ENCODE results near the gene KCNC1.

The KCNC1 gene

GRCh38 chr11:17734418-17734911, at the start of gene KCNC1:
KCNC1 (plus strand) TSS chr11:17734781; CDS start chr11:17736003, 1,222 bp downstream.
- H3K9me3 ChIP-seq (ENCODE audit: control insufficient read depth in 2 of 2, low read length in 2 of 2) = no peaks in the 10 kb centered on the region
- no peak within 1 kb of the TSS for H3K9ac ChIP-seq (ENCODE audit: low read depth in 1 of 2, low read length in 2 of 2)
- H3K27ac ChIP-seq (ENCODE audit: low read depth in 2 of 2, low read length in 2 of 2) = no peak within 1 kb of the TSS
- H3K36me3 ChIP-seq (ENCODE audit: control insufficient read depth in 2 of 2, insufficient read depth in 2 of 2, low read length in 2 of 2) = no peaks in the 10 kb centered on the region
- peaks cover 43 to 57% of the 10 kb centered on the region in 2 donors for H3K27me3 ChIP-seq (ENCODE audit: control insufficient read depth in 2 of 2, insufficient read depth in 2 of 2, low read length in 2 of 2)
- H3K4me3 ChIP-seq (ENCODE audit: low read length in 2 of 2) = peak within 1 kb of the TSS in 1 of 2 donors; percentile 5
- H3K4me1 ChIP-seq (ENCODE audit: control insufficient read depth in 2 of 2, insufficient read depth in 2 of 2, low read length in 2 of 2) = no peaks in the 10 kb centered on the region

- Histone ChIP-seq H3K27me3 (ENCODE audit: control insufficient read depth in 2 of 2, insufficient read depth in 2 of 2, low read length in 2 of 2) (peaks cover 2 to 7% of the 10 kb centered on the region in 2 donors), H3K4me3 (ENCODE audit: low read length in 2 of 2) (no peak overlapping the region), H3K36me3 (ENCODE audit: control insufficient read depth in 2 of 2, insufficient read depth in 2 of 2, low read length in 2 of 2) (no peaks in the 10 kb centered on the region), H3K4me1 (ENCODE audit: control insufficient read depth in 2 of 2, insufficient read depth in 2 of 2, low read length in 2 of 2) (no peaks in the 10 kb centered on the region), H3K9me3 (ENCODE audit: control insufficient read depth in 2 of 2, low read length in 2 of 2) (no peaks in the 10 kb centered on the region), H3K9ac (ENCODE audit: low read depth in 1 of 2, low read length in 2 of 2) (no peak overlapping the region), H3K27ac (ENCODE audit: low read depth in 2 of 2, low read length in 2 of 2) (no peak overlapping the region)
These were observed 48.2 kb upstream of the KCNC1 start for GRCh38 chr11:17686231-17686980.

GRCh38 chr11:17687946-17688670, 46.5 kb upstream of the KCNC1 start:
- Histone ChIP-seq H3K4me1 (ENCODE audit: control insufficient read depth in 2 of 2, insufficient read depth in 2 of 2, low read length in 2 of 2) (no peaks in the 10 kb centered on the region), H3K4me3 (ENCODE audit: low read length in 2 of 2) (no peak overlapping the region), H3K36me3 (ENCODE audit: control insufficient read depth in 2 of 2, insufficient read depth in 2 of 2, low read length in 2 of 2) (no peaks in the 10 kb centered on the region), H3K27me3 (ENCODE audit: control insufficient read depth in 2 of 2, insufficient read depth in 2 of 2, low read length in 2 of 2) (peaks cover 2 to 13% of the 10 kb centered on the region in 2 donors), H3K9ac (ENCODE audit: low read depth in 1 of 2, low read length in 2 of 2) (no peak overlapping the region), H3K9me3 (ENCODE audit: control insufficient read depth in 2 of 2, low read length in 2 of 2) (no peaks in the 10 kb centered on the region), H3K27ac (ENCODE audit: low read depth in 2 of 2, low read length in 2 of 2) (no peak overlapping the region)

- H3K4me1 ChIP-seq (ENCODE audit: control insufficient read depth in 2 of 2, insufficient read depth in 2 of 2, low read length in 2 of 2) = no peaks in the 10 kb centered on the region
These were observed 43.0 kb upstream of the KCNC1 start for GRCh38 chr11:17691550-17691949.

GRCh38 chr11:17691976-17692375, 42.6 kb upstream of the KCNC1 start:
- Histone ChIP-seq H3K27me3 (ENCODE audit: control insufficient read depth in 2 of 2, insufficient read depth in 2 of 2, low read length in 2 of 2) (peaks cover 15 to 26% of the 10 kb centered on the region in 2 donors), H3K4me3 (ENCODE audit: low read length in 2 of 2) (no peak overlapping the region), H3K4me1 (ENCODE audit: control insufficient read depth in 2 of 2, insufficient read depth in 2 of 2, low read length in 2 of 2) (no peaks in the 10 kb centered on the region), H3K9me3 (ENCODE audit: control insufficient read depth in 2 of 2, low read length in 2 of 2) (no peaks in the 10 kb centered on the region), H3K27ac (ENCODE audit: low read depth in 2 of 2, low read length in 2 of 2) (no peak overlapping the region), H3K9ac (ENCODE audit: low read depth in 1 of 2, low read length in 2 of 2) (no peak overlapping the region), H3K36me3 (ENCODE audit: control insufficient read depth in 2 of 2, insufficient read depth in 2 of 2, low read length in 2 of 2) (no peaks in the 10 kb centered on the region)

More at GRCh38 chr11:17691550-17691949, 43.0 kb upstream of the KCNC1 start:
- Histone ChIP-seq H3K27me3 (ENCODE audit: control insufficient read depth in 2 of 2, insufficient read depth in 2 of 2, low read length in 2 of 2) (peaks cover 15 to 26% of the 10 kb centered on the region in 2 donors), H3K27ac (ENCODE audit: low read depth in 2 of 2, low read length in 2 of 2) (no peak overlapping the region), H3K9me3 (ENCODE audit: control insufficient read depth in 2 of 2, low read length in 2 of 2) (no peaks in the 10 kb centered on the region), H3K9ac (ENCODE audit: low read depth in 1 of 2, low read length in 2 of 2) (no peak overlapping the region), H3K36me3 (ENCODE audit: control insufficient read depth in 2 of 2, insufficient read depth in 2 of 2, low read length in 2 of 2) (no peaks in the 10 kb centered on the region), H3K4me3 (ENCODE audit: low read length in 2 of 2) (no peak overlapping the region)

- peaks cover 15 to 26% of the 10 kb centered on the region in 2 donors for H3K27me3 ChIP-seq (ENCODE audit: control insufficient read depth in 2 of 2, insufficient read depth in 2 of 2, low read length in 2 of 2)
- H3K36me3 ChIP-seq (ENCODE audit: control insufficient read depth in 2 of 2, insufficient read depth in 2 of 2, low read length in 2 of 2) = no peaks in the 10 kb centered on the region
These were observed 41.6 kb upstream of the KCNC1 start for GRCh38 chr11:17692931-17693330.

GRCh38 chr11:17693531-17693930, 41.0 kb upstream of the KCNC1 start:
- Histone ChIP-seq H3K4me3 (ENCODE audit: low read length in 2 of 2) (no peak overlapping the region), H3K27me3 (ENCODE audit: control insufficient read depth in 2 of 2, insufficient read depth in 2 of 2, low read length in 2 of 2) (peaks cover 15 to 26% of the 10 kb centered on the region in 2 donors), H3K9me3 (ENCODE audit: control insufficient read depth in 2 of 2, low read length in 2 of 2) (no peaks in the 10 kb centered on the region), H3K36me3 (ENCODE audit: control insufficient read depth in 2 of 2, insufficient read depth in 2 of 2, low read length in 2 of 2) (no peaks in the 10 kb centered on the region), H3K9ac (ENCODE audit: low read depth in 1 of 2, low read length in 2 of 2) (no peak overlapping the region), H3K27ac (ENCODE audit: low read depth in 2 of 2, low read length in 2 of 2) (no peak overlapping the region), H3K4me1 (ENCODE audit: control insufficient read depth in 2 of 2, insufficient read depth in 2 of 2, low read length in 2 of 2) (no peaks in the 10 kb centered on the region)

More at GRCh38 chr11:17692931-17693330, 41.6 kb upstream of the KCNC1 start:
- no peak overlapping the region for H3K4me3 ChIP-seq (ENCODE audit: low read length in 2 of 2)
- no peaks in the 10 kb centered on the region for H3K4me1 ChIP-seq (ENCODE audit: control insufficient read depth in 2 of 2, insufficient read depth in 2 of 2, low read length in 2 of 2)
- no peaks in the 10 kb centered on the region for H3K9me3 ChIP-seq (ENCODE audit: control insufficient read depth in 2 of 2, low read length in 2 of 2)
- H3K9ac ChIP-seq (ENCODE audit: low read depth in 1 of 2, low read length in 2 of 2) = no peak overlapping the region
- H3K27ac ChIP-seq (ENCODE audit: low read depth in 2 of 2, low read length in 2 of 2) = no peak overlapping the region

GRCh38 chr11:17694494-17695110, 40.0 kb upstream of the KCNC1 start:
- H3K27ac ChIP-seq (ENCODE audit: low read depth in 2 of 2, low read length in 2 of 2) = no peak overlapping the region
- H3K4me3 ChIP-seq (ENCODE audit: low read length in 2 of 2) = no peak overlapping the region
- no peak overlapping the region for H3K9ac ChIP-seq (ENCODE audit: low read depth in 1 of 2, low read length in 2 of 2)
- peaks cover 14 to 28% of the 10 kb centered on the region in 2 donors for H3K27me3 ChIP-seq (ENCODE audit: control insufficient read depth in 2 of 2, insufficient read depth in 2 of 2, low read length in 2 of 2)
- H3K36me3 ChIP-seq (ENCODE audit: control insufficient read depth in 2 of 2, insufficient read depth in 2 of 2, low read length in 2 of 2) = no peaks in the 10 kb centered on the region
- H3K4me1 ChIP-seq (ENCODE audit: control insufficient read depth in 2 of 2, insufficient read depth in 2 of 2, low read length in 2 of 2) = no peaks in the 10 kb centered on the region
- no peaks in the 10 kb centered on the region for H3K9me3 ChIP-seq (ENCODE audit: control insufficient read depth in 2 of 2, low read length in 2 of 2)

GRCh38 chr11:17695454-17696441, 38.8 kb upstream of the KCNC1 start:
- Histone ChIP-seq H3K4me1 (ENCODE audit: control insufficient read depth in 2 of 2, insufficient read depth in 2 of 2, low read length in 2 of 2) (no peaks in the 10 kb centered on the region), H3K4me3 (ENCODE audit: low read length in 2 of 2) (no peak overlapping the region), H3K9me3 (ENCODE audit: control insufficient read depth in 2 of 2, low read length in 2 of 2) (no peaks in the 10 kb centered on the region), H3K9ac (ENCODE audit: low read depth in 1 of 2, low read length in 2 of 2) (no peak overlapping the region), H3K36me3 (ENCODE audit: control insufficient read depth in 2 of 2, insufficient read depth in 2 of 2, low read length in 2 of 2) (no peaks in the 10 kb centered on the region), H3K27me3 (ENCODE audit: control insufficient read depth in 2 of 2, insufficient read depth in 2 of 2, low read length in 2 of 2) (peaks cover 13 to 24% of the 10 kb centered on the region in 2 donors), H3K27ac (ENCODE audit: low read depth in 2 of 2, low read length in 2 of 2) (no peak overlapping the region)

All from mucosa of rectum (tissue), 2 donors.